Stomach smooth muscle (tissue), 2 donors: ENCODE results near the gene SLC38A11.
"Not testable (repeated sequence)": the region's sequence is repeated elsewhere in the genome, so short reads cannot be mapped to it uniquely, and the experiment has no call there.

Experiments used
- H3K27ac ChIP-seq: one replicate; pipeline ENCODE4 v1.7.0; 2013; ENCODE audit warnings: mild to moderate bottlenecking, low read length, inconsistent platforms
- H3K27me3 ChIP-seq, 2 donors: one replicate each; pipeline ENCODE4 v1.7.0; 2013; ENCODE audit warnings: low read length in 2 of 2; ENCODE audit not compliant: insufficient read depth in 2 of 2, control insufficient read depth in 1 of 2
- H3K36me3 ChIP-seq, 2 donors: one replicate each; pipeline ENCODE4 v1.7.0; 2013; ENCODE audit warnings: low read length in 2 of 2; ENCODE audit not compliant: control insufficient read depth in 2 of 2, insufficient read depth in 2 of 2
- H3K4me1 ChIP-seq: one replicate; pipeline ENCODE4 v1.7.0; 2013; ENCODE audit warnings: low read length; ENCODE audit not compliant: control insufficient read depth, insufficient read depth
- H3K4me3 ChIP-seq, 2 donors: one replicate each; pipeline ENCODE4 v1.7.0; 2013; ENCODE audit warnings: low read length in 2 of 2
- H3K9ac ChIP-seq, 2 donors: one replicate each; pipeline ENCODE4 v1.7.0; 2013; ENCODE audit warnings: low read length in 2 of 2, mild to moderate bottlenecking in 1 of 2
- H3K9me3 ChIP-seq, 2 donors: one replicate each; pipeline ENCODE4 v1.7.0; 2013; ENCODE audit warnings: low read length in 2 of 2; ENCODE audit not compliant: control insufficient read depth in 2 of 2
- donor health status: healthy.
- donor health status: Pancreatic carcinoma.

Gene SLC38A11

GRCh38 chr2:164986027-164986426 lies 30.7 kb upstream of the SLC38A11 start:
- H3K27ac ChIP-seq = not testable (repeated sequence)

GRCh38 chr2:164984428-164984827 lies 29.1 kb upstream of the SLC38A11 start:
- Histone ChIP-seq H3K9me3 (no peaks in the 10 kb centered on the region), H3K4me1 (no peaks in the 10 kb centered on the region), H3K27me3 (no peaks in the 10 kb centered on the region), H3K4me3 (no peak overlapping the region), H3K36me3 (no peaks in the 10 kb centered on the region), H3K9ac (no peak overlapping the region), H3K27ac (no peak overlapping the region)

More at GRCh38 chr2:164986027-164986426, 30.7 kb upstream of the SLC38A11 start:
- H3K27me3 ChIP-seq, H3K4me1 ChIP-seq, H3K9me3 ChIP-seq, H3K36me3 ChIP-seq, H3K4me3 ChIP-seq, H3K9ac ChIP-seq: not testable (repeated sequence)

GRCh38 chr2:164981217-164981990 lies 26.1 kb upstream of the SLC38A11 start:
- Histone ChIP-seq H3K27me3 (no peaks in the 10 kb centered on the region), H3K9me3 (no peaks in the 10 kb centered on the region), H3K4me3 (no peak overlapping the region), H3K9ac (no peak overlapping the region), H3K27ac (no peak overlapping the region), H3K4me1 (no peaks in the 10 kb centered on the region), H3K36me3 (no peaks in the 10 kb centered on the region)

GRCh38 chr2:164980688-164981087 lies 25.4 kb upstream of the SLC38A11 start:
- not testable (repeated sequence) for H3K27ac ChIP-seq, H3K27me3 ChIP-seq, H3K36me3 ChIP-seq, H3K9me3 ChIP-seq, H3K9ac ChIP-seq, H3K4me1 ChIP-seq, H3K4me3 ChIP-seq

- Histone ChIP-seq H3K36me3 (no peaks in the 10 kb centered on the region), H3K9ac (no peak overlapping the region), H3K4me1 (no peaks in the 10 kb centered on the region), H3K27me3 (no peaks in the 10 kb centered on the region), H3K4me3 (no peak overlapping the region), H3K27ac (no peak overlapping the region), H3K9me3 (no peaks in the 10 kb centered on the region)
Observed at GRCh38 chr2:164979113-164979512, 23.8 kb upstream of the SLC38A11 start.

GRCh38 chr2:164976875-164977470 lies 21.6 kb upstream of the SLC38A11 start:
- H3K4me1 ChIP-seq, H3K27me3 ChIP-seq: not testable (repeated sequence)

GRCh38 chr2:164976301-164976700 lies 21.0 kb upstream of the SLC38A11 start:
- no peaks in the 10 kb centered on the region for H3K27me3 ChIP-seq
- H3K4me1 ChIP-seq = no peaks in the 10 kb centered on the region
- H3K9me3 ChIP-seq = no peaks in the 10 kb centered on the region
- H3K27ac ChIP-seq = no peak overlapping the region
- H3K4me3 ChIP-seq = no peak overlapping the region
- no peak overlapping the region for H3K9ac ChIP-seq
- H3K36me3 ChIP-seq = no peaks in the 10 kb centered on the region

More at GRCh38 chr2:164976875-164977470, 21.6 kb upstream of the SLC38A11 start:
- H3K9ac ChIP-seq, H3K9me3 ChIP-seq, H3K36me3 ChIP-seq, H3K4me3 ChIP-seq, H3K27ac ChIP-seq: not testable (repeated sequence)

GRCh38 chr2:164975891-164976290 lies 20.6 kb upstream of the SLC38A11 start:
- H3K36me3 ChIP-seq = no peaks in the 10 kb centered on the region
- H3K4me1 ChIP-seq = no peaks in the 10 kb centered on the region
- H3K9me3 ChIP-seq = no peaks in the 10 kb centered on the region
- no peak overlapping the region for H3K27ac ChIP-seq
- H3K4me3 ChIP-seq = no peak overlapping the region
- H3K9ac ChIP-seq = no peak overlapping the region
- no peaks in the 10 kb centered on the region for H3K27me3 ChIP-seq

GRCh38 chr2:164974221-164974620 lies 18.9 kb upstream of the SLC38A11 start:
- Histone ChIP-seq H3K4me1 (no peaks in the 10 kb centered on the region), H3K4me3 (no peak overlapping the region), H3K27me3 (no peaks in the 10 kb centered on the region), H3K9ac (no peak overlapping the region), H3K36me3 (no peaks in the 10 kb centered on the region), H3K27ac (no peak overlapping the region), H3K9me3 (no peaks in the 10 kb centered on the region)

- Histone ChIP-seq H3K4me3 (no peak overlapping the region), H3K9me3 (no peaks in the 10 kb centered on the region), H3K4me1 (no peaks in the 10 kb centered on the region), H3K27ac (no peak overlapping the region), H3K36me3 (no peaks in the 10 kb centered on the region), H3K9ac (no peak overlapping the region), H3K27me3 (no peaks in the 10 kb centered on the region)
Observed at GRCh38 chr2:164972216-164972615, 16.9 kb upstream of the SLC38A11 start.
